Activated CD4-positive, alpha-beta T cell treated with anti-CD3 and anti-CD28 coated beads, Interleukin-2, amount 50 U/mL, for 16 hours (primary cell): ENCODE results near the gene CSH2.
A peak's percentile ranks its signal among the peaks of the same experiment; 100 is the strongest.
"Not testable (repeated sequence)": the region's sequence is repeated elsewhere in the genome, so short reads cannot be mapped to it uniquely, and the experiment has no call there.

ENCODE experiments used
- DNase-seq: peaks from one replicate; pipeline ENCODE4 v3.0.0-alpha.2; 2020

The CSH2 gene

DNA sequence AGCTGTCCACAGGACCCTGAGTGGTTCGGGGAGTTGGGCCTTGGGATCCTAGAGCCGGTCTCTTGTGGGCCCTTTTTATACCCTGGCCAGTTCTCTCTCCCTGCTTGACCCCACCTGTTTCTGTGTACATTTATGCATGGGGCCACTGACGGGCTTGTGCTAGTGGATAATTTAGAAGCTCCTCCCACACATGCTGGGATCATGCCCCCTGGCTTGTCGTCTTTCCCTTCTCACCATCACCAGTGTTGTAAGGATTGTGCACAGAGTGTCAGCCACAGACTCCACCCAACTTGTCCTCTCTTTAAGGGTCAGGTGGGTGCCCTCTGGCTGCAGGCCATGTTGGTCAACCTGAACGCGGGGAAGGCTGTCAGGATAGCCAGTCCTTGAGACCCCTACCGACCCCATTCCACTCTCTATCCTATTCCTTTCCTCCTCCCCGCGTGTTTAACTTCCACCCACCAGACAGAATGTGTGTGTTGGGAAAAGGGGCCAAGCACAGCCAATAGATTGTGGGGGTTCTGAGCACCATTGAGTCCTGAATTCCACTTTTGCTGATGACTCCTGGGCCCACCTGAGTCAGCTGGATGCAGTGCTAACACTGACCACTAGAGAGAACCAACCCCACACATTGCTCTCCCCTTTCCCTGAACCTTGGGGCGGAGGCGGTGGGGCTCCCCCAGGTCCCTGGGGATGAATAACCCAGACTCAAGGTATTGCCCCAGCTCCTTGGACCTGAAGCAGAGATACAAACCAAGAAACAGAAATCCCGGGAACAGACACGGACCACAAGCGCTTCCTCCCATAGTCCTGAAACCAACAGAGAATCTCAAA is 23.3 kb upstream of the CSH2 start, which contains the start of gene CSH1:
CSH1 (minus strand) TSS at position 51 of the 831 bp plus-strand sequence. CDS start 63 bp downstream, outside the sequence.
- not testable (repeated sequence) for DNase-seq

DNA sequence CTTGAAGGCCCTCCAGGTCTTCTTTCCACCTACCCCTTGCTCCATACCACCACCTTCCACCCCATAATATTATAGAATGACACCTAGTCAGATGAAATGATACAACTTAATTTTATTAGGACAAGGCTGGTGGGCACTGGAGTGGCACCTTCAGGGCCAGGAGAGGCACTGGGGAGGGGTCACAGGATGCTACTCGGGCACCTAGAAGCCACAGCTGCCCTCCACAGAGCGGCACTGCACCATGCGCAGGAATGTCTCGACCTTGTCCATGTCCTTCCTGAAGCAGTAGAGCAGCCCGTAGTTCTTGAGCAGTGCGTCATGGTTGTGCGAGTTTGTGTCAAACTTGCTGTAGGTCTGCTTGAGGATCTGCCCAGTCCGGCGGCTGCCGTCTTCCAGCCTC is 21.3 kb upstream of the CSH2 start:
- DNase-seq = not testable (repeated sequence)

DNA sequence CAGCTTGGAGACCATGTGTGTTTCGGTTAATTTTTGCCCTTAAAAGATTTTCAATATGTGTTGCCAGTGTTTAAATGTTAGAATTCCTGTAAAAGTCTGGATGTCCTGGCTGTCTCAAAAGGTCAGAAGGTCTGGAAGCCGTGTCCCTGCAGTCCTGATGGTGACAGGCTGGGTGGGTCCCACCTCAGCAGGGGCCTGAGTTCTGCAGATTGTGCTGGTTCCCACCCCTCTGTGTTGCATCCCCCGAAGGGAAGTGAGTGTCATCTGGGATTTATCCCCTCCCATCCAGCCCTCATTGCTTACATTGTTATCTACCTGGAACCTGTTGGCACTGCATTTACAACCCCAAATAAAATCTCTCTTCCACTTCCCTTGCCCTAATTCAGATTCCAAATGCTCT is 20.5 kb upstream of the CSH2 start:
- not testable (repeated sequence) for DNase-seq

DNA sequence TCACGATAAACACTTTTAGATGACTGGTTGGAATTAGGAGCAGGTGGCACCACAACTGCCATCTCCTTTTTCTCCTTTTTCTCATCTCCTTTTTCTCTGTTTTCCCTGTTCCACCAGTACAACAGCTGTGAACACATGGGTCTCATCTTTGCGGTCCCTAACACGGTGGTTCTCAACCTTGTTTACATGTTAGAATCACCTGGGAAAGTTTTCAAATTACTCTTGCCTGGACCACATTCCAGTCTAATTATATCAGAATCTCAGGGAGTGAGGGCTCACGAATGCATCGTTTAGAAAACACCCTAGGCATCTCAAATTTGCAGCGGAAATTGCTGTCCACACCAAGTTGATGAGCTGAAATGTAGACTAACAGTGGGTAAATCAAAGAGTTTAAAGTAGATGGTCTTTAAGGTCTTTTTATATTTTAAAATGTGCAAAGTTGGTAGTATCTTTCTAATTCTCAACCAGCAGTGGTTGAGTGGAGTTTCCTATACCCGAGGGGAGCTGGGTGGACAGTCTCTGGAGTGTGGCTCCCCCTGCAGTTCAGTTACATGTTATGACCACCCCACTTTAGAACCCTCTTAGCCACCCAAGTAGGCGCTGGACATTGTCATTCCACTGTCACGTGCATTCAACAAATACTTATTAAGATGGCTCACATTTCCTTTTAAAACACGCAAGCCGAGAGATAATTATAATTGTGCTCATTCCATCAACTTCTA is 19.0 kb upstream of the CSH2 start:
- not testable (repeated sequence) for DNase-seq

DNA sequence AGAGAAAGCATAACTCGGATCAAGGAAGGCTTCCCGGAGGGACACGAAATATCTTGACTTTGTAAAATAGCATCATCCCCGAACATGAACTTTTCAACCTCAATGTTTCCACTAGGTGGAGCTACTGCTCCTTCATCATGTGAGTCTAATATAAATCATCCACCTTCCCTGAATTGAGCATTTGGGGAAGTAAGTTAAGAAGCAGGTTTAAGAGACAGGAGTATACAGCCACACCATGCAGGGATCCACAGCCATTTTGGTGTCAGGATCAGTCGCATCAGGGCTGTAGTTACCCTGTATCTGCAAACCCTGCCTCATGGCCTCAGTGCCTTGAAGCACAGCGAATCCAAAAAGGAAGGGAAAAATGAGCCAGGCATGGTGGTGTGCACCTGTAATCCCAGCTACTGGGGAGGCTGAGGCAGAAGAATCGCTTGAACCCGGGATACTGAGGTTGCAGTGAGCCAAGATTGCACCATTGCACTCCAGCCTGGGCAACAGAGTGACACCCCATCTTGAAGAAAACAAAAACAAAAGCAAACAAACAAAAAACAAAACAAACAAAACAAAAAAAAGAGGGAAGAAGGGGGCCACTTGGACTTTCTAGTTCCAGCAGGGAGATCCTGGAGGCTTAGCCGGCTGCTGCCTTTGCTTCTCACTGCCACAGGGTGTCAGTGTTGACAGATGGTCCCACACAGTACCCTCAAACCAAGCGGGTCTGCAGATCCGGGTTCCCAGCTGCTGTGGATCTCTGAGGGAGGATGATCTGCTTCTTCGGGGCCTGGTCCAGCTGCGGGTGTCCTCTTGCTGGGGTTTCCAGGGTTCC is 15.8 kb upstream of the CSH2 start:
- peak; percentile 45 for DNase-seq

DNA sequence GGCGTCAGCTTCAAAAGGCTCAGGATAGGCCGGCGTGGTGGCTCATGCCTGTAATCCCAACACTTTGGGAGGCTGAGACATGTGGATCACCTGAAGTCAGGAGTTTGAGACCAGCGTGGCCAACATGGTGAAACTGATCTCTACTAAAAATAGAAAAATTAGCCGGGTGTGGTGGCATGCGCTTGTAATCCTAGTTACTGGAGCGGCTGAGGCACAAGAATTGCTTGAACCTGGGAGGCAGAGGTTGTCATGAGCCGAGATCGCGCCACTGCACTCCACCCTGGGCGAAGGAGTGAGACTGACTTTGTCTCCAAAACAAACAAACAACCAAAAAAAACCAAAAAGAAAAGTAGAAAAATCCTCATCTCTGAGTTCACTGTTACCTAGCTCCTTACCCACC is 11.6 kb upstream of the CSH2 start:
- not testable (repeated sequence) for DNase-seq

DNA sequence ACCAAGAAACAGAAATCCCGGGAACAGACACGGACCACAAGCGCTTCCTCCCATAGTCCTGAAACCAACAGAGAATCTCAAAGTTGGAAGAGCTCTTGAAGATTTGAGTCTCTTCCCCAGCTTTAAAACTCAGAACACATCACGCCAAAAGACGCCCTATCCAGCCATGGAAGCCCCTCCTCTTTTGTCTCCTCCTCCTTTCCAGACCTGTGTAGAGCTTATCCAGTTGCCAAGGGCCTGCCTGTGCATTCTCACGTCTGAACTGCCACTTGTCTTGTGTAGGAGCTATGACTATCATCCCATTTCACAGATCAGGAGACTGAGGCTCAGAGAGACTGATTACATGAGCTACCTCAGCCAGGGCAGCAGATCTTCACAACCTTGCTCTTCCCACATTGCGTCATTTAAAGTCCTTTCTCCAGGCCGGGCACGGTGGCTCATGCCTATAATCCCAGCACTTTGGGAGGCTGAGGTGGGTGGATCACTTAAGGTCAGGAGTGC is 9.2 kb upstream of the CSH2 start:
- not testable (repeated sequence) for DNase-seq

DNA sequence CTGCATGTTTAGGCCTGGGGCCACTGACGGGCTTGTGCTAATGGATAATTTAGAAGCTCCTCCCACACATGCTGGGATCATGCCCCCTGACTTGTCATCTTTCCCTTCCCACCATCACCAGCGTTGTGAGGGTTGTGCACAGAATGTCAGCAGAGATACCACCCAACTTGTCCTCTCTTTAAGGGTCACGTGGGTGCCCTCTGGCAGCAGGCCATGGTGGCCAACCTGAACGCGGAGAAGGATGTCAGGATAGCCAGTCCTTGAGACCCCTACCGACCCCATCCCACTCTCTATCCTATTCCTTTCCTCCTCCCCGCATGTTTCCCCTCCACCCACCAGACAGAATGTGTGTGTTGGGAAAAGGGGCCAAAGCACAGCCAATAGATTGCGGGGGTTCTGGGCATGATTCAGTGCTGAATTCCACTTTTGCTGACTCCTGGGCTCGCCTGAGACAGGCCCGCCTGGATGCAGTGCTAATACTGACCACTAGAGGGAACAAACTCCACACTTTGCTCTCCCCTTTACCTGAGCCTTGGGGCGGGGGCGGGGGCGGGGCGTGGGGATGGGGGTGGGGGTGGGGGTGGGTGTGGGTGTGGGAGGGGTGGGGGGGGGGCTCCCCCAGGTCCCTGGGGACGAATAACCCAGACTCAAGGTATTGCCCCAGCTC is 8.6 kb upstream of the CSH2 start, which contains the start of gene GH2:
GH2 (minus strand) TSS at position 10 of the 667 bp plus-strand sequence. CDS start 143 bp downstream, outside the sequence.
- DNase-seq = peak; percentile 65

DNA sequence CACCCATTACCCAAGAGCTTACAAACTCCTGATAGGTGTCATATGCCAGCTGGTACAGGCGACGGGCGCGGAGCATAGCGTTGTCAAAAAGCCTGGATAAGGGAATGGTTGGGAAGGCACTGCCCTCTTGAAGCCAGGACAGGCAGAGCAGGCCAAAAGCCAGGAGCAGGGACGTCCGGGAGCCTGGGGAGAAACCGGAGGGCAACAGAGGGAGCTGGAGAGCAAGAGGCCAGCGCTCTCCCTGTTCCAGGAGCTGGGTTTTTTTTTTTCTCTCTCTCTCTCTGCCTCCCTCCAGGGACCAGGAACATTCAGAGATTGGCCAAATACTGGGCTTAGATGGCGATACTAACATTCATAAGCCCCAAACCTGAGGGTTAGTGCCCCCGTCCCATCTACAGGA is 7.9 kb upstream of the CSH2 start:
- not testable (repeated sequence) for DNase-seq

DNA sequence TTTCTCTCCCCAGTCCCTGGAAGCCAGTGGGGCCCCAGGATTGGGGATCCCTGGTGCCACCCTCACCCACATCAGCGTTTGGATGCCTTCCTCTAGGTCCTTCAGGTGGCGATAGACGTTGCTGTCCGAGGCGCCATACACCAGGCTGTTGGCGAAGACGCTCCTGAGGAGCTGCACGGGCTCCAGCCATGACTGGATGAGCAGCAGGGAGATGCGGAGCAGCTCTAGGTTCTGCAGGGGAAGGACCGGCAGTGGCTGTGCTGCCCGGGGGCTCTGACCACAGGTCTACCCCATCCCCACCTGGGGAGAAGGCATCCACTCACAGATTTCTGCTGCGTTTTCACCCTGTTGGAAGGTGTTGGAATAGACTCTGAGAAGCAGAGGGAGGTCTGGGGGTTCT is 7.2 kb upstream of the CSH2 start:
- no peak for DNase-seq

DNA sequence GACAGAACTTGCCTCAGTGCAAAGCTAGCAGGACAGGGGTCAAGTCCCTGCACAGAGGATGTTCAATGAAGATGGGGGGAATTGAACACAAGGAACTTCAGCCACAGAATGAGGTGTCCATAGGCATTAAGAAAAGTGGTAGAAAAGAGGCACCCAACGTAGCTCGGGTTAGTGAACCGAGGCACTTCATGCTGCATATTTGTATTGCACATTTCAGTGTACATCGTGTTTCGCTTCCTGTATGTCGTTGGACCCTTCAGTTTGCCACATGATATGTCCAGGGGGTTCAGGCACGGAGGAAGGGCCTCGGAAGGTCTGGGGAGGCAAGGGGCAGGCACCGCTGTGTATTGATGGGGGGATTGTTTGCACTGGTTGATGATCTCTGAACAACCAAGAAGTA is 4.9 kb upstream of the CSH2 start:
- not testable (repeated sequence) for DNase-seq

DNA sequence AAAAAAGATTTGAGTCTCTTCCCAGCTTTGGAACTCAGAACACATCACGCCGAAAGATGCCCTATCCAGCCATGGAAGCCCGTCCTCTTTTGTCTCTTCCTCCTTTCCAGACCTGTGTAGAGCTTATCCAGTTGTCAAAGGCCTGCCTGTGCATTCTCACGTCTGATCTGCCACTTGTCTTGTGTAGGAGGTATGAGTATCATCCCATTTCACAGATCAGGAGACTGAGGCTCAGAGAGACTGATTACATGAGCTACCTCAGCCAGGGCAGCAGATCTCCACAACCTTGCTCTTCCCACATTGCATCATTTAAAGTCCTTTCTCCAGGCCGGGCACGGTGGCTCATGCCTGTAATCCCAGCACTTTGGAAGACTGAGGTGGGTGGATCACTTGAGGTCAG is 1.2 kb upstream of the CSH2 start:
- not testable (repeated sequence) for DNase-seq

DNA sequence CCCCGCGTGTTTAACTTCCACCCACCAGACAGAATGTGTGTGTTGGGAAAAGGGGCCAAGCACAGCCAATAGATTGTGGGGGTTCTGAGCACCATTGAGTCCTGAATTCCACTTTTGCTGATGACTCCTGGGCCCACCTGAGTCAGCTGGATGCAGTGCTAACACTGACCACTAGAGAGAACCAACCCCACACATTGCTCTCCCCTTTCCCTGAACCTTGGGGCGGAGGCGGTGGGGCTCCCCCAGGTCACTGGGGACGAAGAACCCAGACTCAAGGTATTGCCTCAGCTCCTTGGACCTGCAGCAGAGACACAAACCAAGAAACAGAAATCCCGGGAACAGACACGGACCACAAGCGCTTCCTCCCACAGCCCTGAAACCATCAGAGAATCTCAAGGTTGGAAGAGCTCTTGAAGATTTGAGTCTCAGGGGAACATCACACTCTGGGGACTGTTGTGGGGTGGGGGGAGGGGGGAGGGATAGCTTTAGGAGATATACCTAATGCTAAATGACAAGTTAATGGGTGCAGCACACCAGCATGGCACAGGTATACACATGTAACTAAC is 667 bp upstream of the CSH2 start:
- DNase-seq = not testable (repeated sequence)

DNA sequence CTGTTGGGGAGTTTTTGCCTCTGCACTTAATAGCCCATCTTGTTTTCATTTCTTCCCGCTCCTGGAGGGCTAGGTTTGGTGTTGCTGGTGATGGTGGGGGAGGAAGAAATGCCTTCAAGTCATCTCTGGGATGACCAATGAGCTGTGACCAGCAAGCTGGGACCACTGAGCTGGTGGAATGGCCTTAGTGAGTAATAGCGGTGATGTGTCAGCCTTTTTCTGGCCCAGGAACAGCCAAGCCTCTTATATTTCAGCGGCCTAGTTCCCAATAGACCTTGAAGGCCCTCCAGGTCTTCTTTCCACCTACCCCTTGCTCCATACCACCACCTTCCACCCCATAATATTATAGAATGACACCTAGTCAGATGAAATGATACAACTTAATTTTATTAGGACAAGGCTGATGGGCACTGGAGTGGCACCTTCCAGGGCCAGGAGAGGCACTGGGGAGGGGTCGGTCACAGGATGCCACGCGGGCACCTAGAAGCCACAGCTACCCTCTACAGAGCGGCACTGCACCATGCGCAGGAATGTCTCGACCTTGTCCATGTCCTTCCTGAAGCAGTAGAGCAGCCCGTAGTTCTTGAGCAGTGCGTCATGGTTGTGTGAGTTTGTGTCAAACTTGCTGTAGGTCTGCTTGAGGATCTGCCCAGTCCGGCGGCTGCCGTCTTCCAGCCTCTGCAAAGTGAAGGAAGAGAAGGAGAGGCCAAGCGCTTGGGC is 1.7 kb downstream of the CSH2 start:
- not testable (repeated sequence) for DNase-seq

DNA sequence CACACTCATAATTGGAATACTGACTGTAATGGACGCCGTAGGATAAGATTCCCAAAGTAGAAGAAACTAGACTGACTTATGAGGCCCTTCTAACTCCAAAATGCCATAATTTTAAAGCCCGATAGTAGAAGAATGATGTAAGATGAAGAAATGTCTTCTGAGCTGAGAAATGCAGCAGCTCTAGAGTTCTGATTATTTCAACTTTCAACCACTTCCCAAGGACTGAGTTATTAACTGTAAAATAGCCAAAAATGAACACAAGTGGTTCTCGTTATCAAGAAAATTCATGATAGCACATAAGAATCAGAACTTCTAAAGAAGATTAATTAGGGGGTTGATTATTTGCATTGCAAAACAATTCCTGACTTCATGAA is 3.2 kb downstream of the CSH2 start:
- DNase-seq = not testable (repeated sequence)

DNA sequence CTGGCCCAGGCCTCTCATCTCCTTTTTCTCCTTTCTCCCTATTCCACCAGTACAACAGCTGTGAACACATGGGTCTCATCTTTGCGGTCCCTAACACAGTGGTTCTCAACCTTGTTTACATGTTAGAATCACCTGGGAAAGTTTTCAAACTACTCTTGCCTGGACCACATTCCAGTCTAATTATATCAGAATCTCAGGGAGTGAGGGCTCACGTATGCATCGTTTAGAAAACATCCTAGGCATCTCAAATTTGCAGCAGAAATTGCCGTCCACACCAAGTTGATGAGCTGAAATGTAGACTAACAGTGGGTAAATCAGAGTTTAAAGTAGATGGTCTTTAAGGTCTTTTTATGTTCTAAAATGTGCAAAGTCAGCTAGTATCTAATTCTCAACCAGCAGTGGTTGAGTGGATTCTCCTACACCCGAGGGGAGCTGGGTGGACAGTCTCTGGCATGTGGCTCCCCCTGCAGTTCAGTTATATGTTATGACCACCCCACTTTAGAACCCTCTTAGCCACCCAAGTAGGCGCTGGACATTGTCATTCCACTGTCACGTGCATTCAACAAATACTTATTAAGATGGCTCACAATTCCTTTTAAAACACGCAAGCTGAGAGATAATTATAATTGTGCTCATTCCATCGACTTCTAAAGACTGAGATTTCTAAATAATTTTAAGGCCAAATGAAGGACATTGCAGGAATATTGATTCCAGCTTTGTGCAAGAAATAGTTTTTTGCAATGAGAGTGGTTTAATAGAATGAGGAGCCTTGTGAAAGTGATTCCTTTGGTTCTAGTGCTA is 3.8 kb downstream of the CSH2 start:
- DNase-seq = not testable (repeated sequence)

DNA sequence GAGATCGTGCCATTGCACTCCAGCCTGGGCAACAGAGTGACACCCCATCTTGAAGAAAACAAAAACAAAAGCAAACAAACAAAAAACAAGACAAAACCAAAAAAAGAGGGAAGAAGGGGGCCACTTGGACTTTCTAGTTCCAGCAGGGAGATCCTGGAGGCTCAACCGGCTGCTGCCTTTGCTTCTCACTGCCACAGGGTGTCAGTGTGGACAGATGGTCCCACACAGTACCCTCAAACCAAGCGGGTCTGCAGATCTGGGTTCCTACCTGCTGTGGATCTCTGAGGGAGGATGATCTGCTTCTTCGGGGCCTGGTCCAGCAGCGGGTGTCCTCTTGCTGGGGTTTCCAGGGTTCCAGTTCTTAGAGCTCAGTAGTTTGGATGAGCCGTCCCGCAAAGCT is 6.9 kb downstream of the CSH2 start:
- DNase-seq = not testable (repeated sequence)

DNA sequence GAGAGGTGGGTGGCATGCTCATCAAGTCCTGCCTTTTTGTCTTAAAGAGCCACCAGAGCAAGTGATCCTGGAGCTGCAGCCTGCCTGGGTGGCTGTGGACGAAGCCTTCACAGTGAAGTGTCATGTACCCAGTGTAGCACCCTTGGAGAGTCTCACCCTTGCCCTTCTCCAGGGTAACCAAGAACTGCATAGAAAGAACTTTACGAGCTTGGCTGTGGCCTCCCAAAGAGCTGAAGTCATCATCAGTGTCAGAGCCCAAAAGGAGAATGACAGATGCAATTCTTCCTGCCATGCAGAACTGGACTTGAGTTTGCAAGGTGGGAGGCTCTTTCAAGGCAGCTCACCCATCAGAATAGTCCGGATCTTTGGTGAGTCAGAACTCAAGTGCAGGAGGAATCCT is 14.2 kb downstream of the CSH2 start:
- no peak for DNase-seq

DNA sequence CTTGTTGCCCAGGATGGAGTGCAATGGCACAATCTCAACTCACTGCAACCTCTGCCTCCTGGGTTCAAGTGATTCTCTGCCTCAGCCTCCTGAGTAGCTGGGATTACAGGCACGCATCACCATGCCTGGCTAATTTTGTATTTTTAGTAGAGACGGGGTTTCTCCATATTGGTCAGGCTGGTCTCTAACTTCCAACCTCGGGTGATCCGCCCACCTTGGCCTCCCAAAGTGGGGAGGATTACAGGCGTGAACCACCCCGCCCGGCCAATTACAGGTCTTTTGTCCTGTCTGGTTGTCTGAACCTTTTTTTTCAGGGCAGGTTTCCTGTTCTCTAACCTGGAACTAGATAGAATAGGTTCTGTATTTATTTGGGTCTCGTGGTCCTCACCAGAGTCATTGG is 17.1 kb downstream of the CSH2 start:
- DNase-seq = not testable (repeated sequence)

DNA sequence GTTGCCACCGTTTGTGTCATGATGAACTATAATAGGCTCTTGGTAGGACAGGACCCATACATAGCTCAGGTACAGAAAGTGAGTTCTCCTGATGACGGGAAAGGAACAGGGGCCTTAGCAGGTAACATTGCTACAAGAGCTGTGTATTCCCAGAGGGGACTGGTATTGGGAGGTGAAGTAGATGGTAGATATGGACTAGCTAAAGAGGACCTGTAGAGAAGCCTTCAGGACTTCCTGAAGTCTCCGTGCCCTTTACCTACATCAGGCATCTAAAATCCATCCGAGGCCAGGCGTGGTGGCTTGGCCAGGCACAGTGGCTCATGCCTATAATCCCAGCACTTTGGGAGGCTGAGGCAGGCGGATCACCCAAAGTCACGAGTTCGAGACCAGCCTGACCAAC is 18.3 kb downstream of the CSH2 start:
- DNase-seq = no peak
